ENCODE data around the gene HEXB. TPM values are rescaled to one million over a fixed set of nuclear protein-coding genes. Genes with fewer than 3 reads are reported as not detected.

HEXB gene
- total and polyA plus RNA-seq, 9 of the 15 experiments (the other 6 are each of a cell fraction or from before 2014, with no cell fraction given) = 22.9 to 158 (median 108) TPM

DNA sequence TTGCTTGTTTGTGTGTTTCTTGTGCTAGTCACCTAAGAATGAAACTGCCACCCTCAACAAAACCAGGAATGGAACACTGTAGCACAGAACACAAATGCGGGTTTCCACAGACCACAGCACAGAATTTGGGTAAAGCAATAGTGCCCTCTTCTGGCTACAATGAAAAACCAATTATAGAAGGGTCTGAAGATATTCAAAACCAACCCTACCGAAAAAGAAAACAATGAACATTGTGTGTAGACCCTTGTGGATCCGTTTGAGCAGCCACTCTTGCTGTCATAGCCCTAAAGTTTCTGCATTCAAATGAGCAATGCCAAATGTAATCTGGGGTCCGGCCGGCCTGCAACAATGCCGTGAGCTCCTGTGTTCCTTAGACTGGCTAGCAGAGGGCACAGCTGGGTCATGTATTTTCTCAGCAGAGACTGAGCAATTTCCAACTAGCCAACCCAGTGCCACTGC is 36.2 kb upstream of the HEXB start (continued):
- TF ChIP-seq, protein P1, sequence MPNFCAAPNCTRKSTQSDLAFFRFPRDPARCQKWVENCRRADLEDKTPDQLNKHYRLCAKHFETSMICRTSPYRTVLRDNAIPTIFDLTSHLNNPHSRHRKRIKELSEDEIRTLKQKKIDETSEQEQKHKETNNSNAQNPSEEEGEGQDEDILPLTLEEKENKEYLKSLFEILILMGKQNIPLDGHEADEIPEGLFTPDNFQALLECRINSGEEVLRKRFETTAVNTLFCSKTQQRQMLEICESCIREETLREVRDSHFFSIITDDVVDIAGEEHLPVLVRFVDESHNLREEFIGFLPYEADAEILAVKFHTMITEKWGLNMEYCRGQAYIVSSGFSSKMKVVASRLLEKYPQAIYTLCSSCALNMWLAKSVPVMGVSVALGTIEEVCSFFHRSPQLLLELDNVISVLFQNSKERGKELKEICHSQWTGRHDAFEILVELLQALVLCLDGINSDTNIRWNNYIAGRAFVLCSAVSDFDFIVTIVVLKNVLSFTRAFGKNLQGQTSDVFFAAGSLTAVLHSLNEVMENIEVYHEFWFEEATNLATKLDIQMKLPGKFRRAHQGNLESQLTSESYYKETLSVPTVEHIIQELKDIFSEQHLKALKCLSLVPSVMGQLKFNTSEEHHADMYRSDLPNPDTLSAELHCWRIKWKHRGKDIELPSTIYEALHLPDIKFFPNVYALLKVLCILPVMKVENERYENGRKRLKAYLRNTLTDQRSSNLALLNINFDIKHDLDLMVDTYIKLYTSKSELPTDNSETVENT (CRISPR knock-in tag; IDR thresholded peaks at IDR 0.05) = no peak
- no peak for TF ChIP-seq RFX7 (CRISPR knock-in tag; IDR thresholded peaks at IDR 0.05)
- no peak for TF ChIP-seq POLR2A (conservative IDR thresholded peaks at IDR 0.05)
- no peak for TF ChIP-seq SETDB1 (IDR thresholded peaks at IDR 0.05; ENCODE audit: low read length)
- TF ChIP-seq, protein P2, sequence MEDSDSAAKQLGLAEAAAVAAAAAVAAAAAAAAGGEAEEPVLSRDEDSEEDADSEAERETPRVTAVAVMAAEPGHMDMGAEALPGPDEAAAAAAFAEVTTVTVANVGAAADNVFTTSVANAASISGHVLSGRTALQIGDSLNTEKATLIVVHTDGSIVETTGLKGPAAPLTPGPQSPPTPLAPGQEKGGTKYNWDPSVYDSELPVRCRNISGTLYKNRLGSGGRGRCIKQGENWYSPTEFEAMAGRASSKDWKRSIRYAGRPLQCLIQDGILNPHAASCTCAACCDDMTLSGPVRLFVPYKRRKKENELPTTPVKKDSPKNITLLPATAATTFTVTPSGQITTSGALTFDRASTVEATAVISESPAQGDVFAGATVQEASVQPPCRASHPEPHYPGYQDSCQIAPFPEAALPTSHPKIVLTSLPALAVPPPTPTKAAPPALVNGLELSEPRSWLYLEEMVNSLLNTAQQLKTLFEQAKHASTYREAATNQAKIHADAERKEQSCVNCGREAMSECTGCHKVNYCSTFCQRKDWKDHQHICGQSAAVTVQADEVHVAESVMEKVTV (CRISPR knock-in tag; IDR thresholded peaks at IDR 0.05) = peak; percentile 87

DNA sequence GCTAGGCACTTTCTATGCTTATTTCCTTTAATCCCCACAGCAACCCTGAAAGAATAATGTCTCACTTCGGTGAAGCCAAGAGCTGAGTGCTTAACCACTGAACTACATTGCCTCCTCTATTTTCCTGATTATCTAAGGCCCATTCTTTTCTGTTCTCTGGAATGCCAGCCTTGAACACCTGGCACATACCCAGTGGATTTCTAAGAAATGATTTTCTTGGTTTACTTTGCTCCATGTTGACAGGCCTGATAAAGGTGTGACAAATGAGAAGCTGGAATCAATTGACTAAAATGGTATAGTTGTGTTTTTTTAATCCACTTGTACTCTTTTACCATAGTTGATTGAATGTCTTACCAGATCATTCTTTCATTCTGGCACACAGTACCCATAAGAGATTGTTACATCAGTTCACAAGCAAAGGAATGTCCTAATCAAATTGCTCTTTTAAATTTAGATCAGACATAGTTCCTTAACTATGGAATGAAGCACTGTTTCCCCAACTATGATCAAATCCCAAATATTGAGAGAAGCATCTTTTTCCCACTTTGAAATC is 35.5 kb upstream of the HEXB start:
- no peaks in the 10 kb centered on the region for H4K20me1 ChIP-seq (replicated peaks; ENCODE audit: control insufficient read depth, insufficient read depth, low read length)
- H3K27ac ChIP-seq (ENCODE audit: extremely low read depth, low read depth, low read length) = no peak overlapping the region
- no peaks in the 10 kb centered on the region for H3K79me2 ChIP-seq (ENCODE audit: control insufficient read depth, insufficient read depth, low read length)
- peaks cover 2 to 6% of the 10 kb centered on the region in 2 experiments; a peak in 1 of 5 replicates for H3K27me3 ChIP-seq (ENCODE audit: control insufficient read depth in 2 of 2, insufficient read depth in 2 of 2, low read length in 2 of 2)
- ATAC-seq = no peak
- H3K9me1 ChIP-seq (ENCODE audit: control insufficient read depth, insufficient read depth, low read length) = no peaks in the 10 kb centered on the region
- no peak overlapping the region for H3K4me2 ChIP-seq (ENCODE audit: insufficient read depth, low read length)
- H3K4me1 ChIP-seq (replicated peaks in 1 of 2; ENCODE audit: control insufficient read depth in 2 of 2, insufficient read depth in 2 of 2, low read length in 2 of 2) = no peaks in the 10 kb centered on the region
- ChIA-PET POLR2A (interaction anchor here (0.8 to 0.9 kb wide), 2 partner anchors 10 to 615 kb away, joined by 3 to 4 read pairs; no protein-coding TSS in a partner anchor), CTCF (ENCODE audit: low intra/inter-chr PET ratio) (interaction anchor here (2.6 kb wide), 1 partner anchor 747 kb away, joined by 23 read pairs; no protein-coding TSS in a partner anchor)
- no peak overlapping the region for H2AFZ ChIP-seq (ENCODE audit: low read depth, low read length)
- H3K9ac ChIP-seq (ENCODE audit: insufficient read depth in 1 of 2, low read depth in 2 of 2, low read length in 2 of 2) = no peak overlapping the region
- FAIRE-seq = no peak
- BruUV-seq (replicated peaks) = no TSS peak
- no peak overlapping the region for H3K4me3 ChIP-seq
- WGBS (ENCODE audit: insufficient coverage, low coverage, missing lambda C conversion rate) = 0% methylated on average over 1 of the region's 1 CpG
- intact Hi-C loops (cut with micrococcal nuclease) = loop anchor here (1.0 to 5.0 kb wide), 4 partner anchors 612 to 1057 kb away; no protein-coding TSS in a partner anchor
- no peak for DNase-seq (ENCODE audit: extremely low read depth in 1 of 4, low spot score in 3 of 4)
- in situ Hi-C loops (cut with MboI) = loop anchor here (5.0 to 25.0 kb wide), 2 partner anchors 612 to 747 kb away; no protein-coding TSS in a partner anchor
- H3K36me3 ChIP-seq (ENCODE audit: control insufficient read depth, insufficient read depth, low read length) = no peaks in the 10 kb centered on the region
- H3K9me3 ChIP-seq (replicated peaks; ENCODE audit: control insufficient read depth, insufficient read depth, low read depth, low read length) = no peaks in the 10 kb centered on the region
- TF ChIP-seq CBX3 (IDR thresholded peaks at IDR 0.05; ENCODE audit: borderline replicate concordance in 1 of 2, low read length in 2 of 2) = no peak
- no peak for TF ChIP-seq RAD51 (IDR thresholded peaks at IDR 0.05; ENCODE audit: borderline replicate concordance, low read depth)
- TF ChIP-seq GATA2 (CRISPR knock-in tag; IDR thresholded peaks at IDR 0.05) = no peak
- TF ChIP-seq ZNF780A (CRISPR knock-in tag; IDR thresholded peaks at IDR 0.05) = no peak
- no peak for TF ChIP-seq ZBTB8A (IDR thresholded peaks at IDR 0.05; ENCODE audit: partially characterized antibody)
- TF ChIP-seq ELF4 (CRISPR knock-in tag; IDR thresholded peaks at IDR 0.05) = no peak
- no peak for TF ChIP-seq ZNF212 (CRISPR knock-in tag; IDR thresholded peaks at IDR 0.05)
- no peak for TF ChIP-seq HDAC2 (IDR thresholded peaks at IDR 0.05)
- TF ChIP-seq RCOR1 (IDR thresholded peaks at IDR 0.05; ENCODE audit: borderline replicate concordance in 1 of 2, low read depth in 2 of 2, low read length in 2 of 2) = no peak
- no peak for TF ChIP-seq FOXK1 (CRISPR knock-in tag; IDR thresholded peaks at IDR 0.05; ENCODE audit: borderline replicate concordance)
- no peak for TF ChIP-seq DDX20 (tag; IDR thresholded peaks at IDR 0.05; ENCODE audit: low read depth)
- TF ChIP-seq, protein P3, sequence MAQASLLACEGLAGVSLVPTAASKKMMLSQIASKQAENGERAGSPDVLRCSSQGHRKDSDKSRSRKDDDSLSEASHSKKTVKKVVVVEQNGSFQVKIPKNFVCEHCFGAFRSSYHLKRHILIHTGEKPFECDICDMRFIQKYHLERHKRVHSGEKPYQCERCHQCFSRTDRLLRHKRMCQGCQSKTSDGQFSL (CRISPR knock-in tag; IDR thresholded peaks at IDR 0.05) = no peak
- TF ChIP-seq, protein P3 (tag; IDR thresholded peaks at IDR 0.05) = no peak
